Stimulated activated naive CD8-positive, alpha-beta T cell treated with anti-CD3 and anti-CD28 coated beads, Interleukin-15, Interleukin-2, amounts not matched to agents 100 U/mL and 50 U/mL, for 24 hours (primary cell): ENCODE measurements around the gene DIAPH3.
"Not testable (repeated sequence)": the region's sequence is repeated elsewhere in the genome, so short reads cannot be mapped to it uniquely, and the experiment has no call there.

Experiments
- ATAC-seq: fragments of 150-1000 bp; cut with Tn5 transposase; one replicate; pipeline ENCODE4 v1.10.0; 2021
- DNase-seq: peaks from one replicate; pipeline ENCODE4 v3.0.0; 2021

The DIAPH3 gene

GRCh38 chr13:60163478-60164233 lies at the start of gene DIAPH3:
DIAPH3 (minus strand) TSS chr13:60163928; CDS start chr13:60163766, 162 bp downstream.
- DNase-seq (peak; percentile 95), ATAC-seq (peak; percentile 100)

- ATAC-seq (no peak), DNase-seq (no peak)
Measured at GRCh38 chr13:60213236-60213744, 49.6 kb upstream of the DIAPH3 start.

- ATAC-seq (no peak), DNase-seq (no peak)
Measured at GRCh38 chr13:60211548-60211947, 47.8 kb upstream of the DIAPH3 start.

- DNase-seq (no peak), ATAC-seq (no peak)
Measured at GRCh38 chr13:60210510-60211330, 47.0 kb upstream of the DIAPH3 start.

GRCh38 chr13:60205499-60205898 lies 41.8 kb upstream of the DIAPH3 start:
- DNase-seq, ATAC-seq: not testable (repeated sequence)

- ATAC-seq: no peak
- no peak for DNase-seq
Measured at GRCh38 chr13:60201286-60201685, 37.6 kb upstream of the DIAPH3 start.

- ATAC-seq, DNase-seq: not testable (repeated sequence)
Measured at GRCh38 chr13:60195893-60196292, 32.2 kb upstream of the DIAPH3 start.

GRCh38 chr13:60182907-60183306 lies 19.2 kb upstream of the DIAPH3 start:
- no peak for DNase-seq
- ATAC-seq: no peak

GRCh38 chr13:60178327-60178726 lies 14.6 kb upstream of the DIAPH3 start:
- ATAC-seq (no peak), DNase-seq (no peak)

- ATAC-seq (no peak), DNase-seq (no peak)
Measured at GRCh38 chr13:60175571-60175970, 11.8 kb upstream of the DIAPH3 start.

GRCh38 chr13:60174113-60174512 lies 10.4 kb upstream of the DIAPH3 start:
- ATAC-seq: no peak

GRCh38 chr13:60172111-60172510 lies 8.4 kb upstream of the DIAPH3 start:
- ATAC-seq (no peak), DNase-seq (no peak)

More at GRCh38 chr13:60174113-60174512, 10.4 kb upstream of the DIAPH3 start:
- no peak for DNase-seq

- DNase-seq (no peak), ATAC-seq (no peak)
Measured at GRCh38 chr13:60170414-60170813, 6.7 kb upstream of the DIAPH3 start.

GRCh38 chr13:60169239-60170031 lies 5.7 kb upstream of the DIAPH3 start:
- ATAC-seq (no peak), DNase-seq (no peak)

- DNase-seq: no peak
- no peak for ATAC-seq
Measured at GRCh38 chr13:60167121-60167520, 3.4 kb upstream of the DIAPH3 start.

GRCh38 chr13:60165391-60166099 lies 1.8 kb upstream of the DIAPH3 start:
- ATAC-seq (no peak), DNase-seq (no peak)

- DNase-seq: no peak
- peak; percentile 3 for ATAC-seq
Measured at GRCh38 chr13:60164234-60164889, 634 bp upstream of the DIAPH3 start.

GRCh38 chr13:60162096-60162495 lies 1.6 kb downstream of the DIAPH3 start:
- no peak for ATAC-seq
- DNase-seq: no peak

GRCh38 chr13:60158321-60158801 lies 5.4 kb downstream of the DIAPH3 start:
- no peak for ATAC-seq
- no peak for DNase-seq

- no peak for DNase-seq
- ATAC-seq: no peak
Measured at GRCh38 chr13:60155978-60156377, 7.8 kb downstream of the DIAPH3 start.

- DNase-seq (no peak), ATAC-seq (no peak)
Measured at GRCh38 chr13:60152904-60153303, 10.8 kb downstream of the DIAPH3 start.
